ENCODE data around the gene DTNB.

The DTNB gene

GRCh38 chr2:25330937-25331336, 342.4 kb downstream of the DTNB start:
- TF ChIP-seq, protein P1, sequence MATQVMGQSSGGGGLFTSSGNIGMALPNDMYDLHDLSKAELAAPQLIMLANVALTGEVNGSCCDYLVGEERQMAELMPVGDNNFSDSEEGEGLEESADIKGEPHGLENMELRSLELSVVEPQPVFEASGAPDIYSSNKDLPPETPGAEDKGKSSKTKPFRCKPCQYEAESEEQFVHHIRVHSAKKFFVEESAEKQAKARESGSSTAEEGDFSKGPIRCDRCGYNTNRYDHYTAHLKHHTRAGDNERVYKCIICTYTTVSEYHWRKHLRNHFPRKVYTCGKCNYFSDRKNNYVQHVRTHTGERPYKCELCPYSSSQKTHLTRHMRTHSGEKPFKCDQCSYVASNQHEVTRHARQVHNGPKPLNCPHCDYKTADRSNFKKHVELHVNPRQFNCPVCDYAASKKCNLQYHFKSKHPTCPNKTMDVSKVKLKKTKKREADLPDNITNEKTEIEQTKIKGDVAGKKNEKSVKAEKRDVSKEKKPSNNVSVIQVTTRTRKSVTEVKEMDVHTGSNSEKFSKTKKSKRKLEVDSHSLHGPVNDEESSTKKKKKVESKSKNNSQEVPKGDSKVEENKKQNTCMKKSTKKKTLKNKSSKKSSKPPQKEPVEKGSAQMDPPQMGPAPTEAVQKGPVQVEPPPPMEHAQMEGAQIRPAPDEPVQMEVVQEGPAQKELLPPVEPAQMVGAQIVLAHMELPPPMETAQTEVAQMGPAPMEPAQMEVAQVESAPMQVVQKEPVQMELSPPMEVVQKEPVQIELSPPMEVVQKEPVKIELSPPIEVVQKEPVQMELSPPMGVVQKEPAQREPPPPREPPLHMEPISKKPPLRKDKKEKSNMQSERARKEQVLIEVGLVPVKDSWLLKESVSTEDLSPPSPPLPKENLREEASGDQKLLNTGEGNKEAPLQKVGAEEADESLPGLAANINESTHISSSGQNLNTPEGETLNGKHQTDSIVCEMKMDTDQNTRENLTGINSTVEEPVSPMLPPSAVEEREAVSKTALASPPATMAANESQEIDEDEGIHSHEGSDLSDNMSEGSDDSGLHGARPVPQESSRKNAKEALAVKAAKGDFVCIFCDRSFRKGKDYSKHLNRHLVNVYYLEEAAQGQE (IDR thresholded peaks at IDR 0.05; ENCODE audit: insufficient read depth in 1 of 2, low read depth in 2 of 2, low read length in 2 of 2) = no peak
- no peak for TF ChIP-seq FOXP2 (optimal IDR thresholded peaks at IDR 0.05; ENCODE audit: borderline replicate concordance, extremely low read depth, extremely low read length, insufficient read depth)
- no peak for TF ChIP-seq SIN3A (IDR thresholded peaks at IDR 0.05; ENCODE audit: borderline replicate concordance, insufficient read depth, low read length)
- no peak for TF ChIP-seq TAF1 (IDR thresholded peaks at IDR 0.05; ENCODE audit: borderline replicate concordance, insufficient read depth, low read length)
- no peak for TF ChIP-seq POLR2AphosphoS5 (IDR thresholded peaks at IDR 0.05; ENCODE audit: low read depth, low read length)

- TF ChIP-seq TAF1 (IDR thresholded peaks at IDR 0.05; ENCODE audit: borderline replicate concordance, insufficient read depth, low read length) = no peak
- no peak for TF ChIP-seq SIN3A (IDR thresholded peaks at IDR 0.05; ENCODE audit: borderline replicate concordance, insufficient read depth, low read length)
- TF ChIP-seq FOXP2 (optimal IDR thresholded peaks at IDR 0.05; ENCODE audit: borderline replicate concordance, extremely low read depth, extremely low read length, insufficient read depth) = no peak
- TF ChIP-seq, protein P1 (IDR thresholded peaks at IDR 0.05; ENCODE audit: insufficient read depth in 1 of 2, low read depth in 2 of 2, low read length in 2 of 2) = no peak
- no peak for TF ChIP-seq POLR2AphosphoS5 (IDR thresholded peaks at IDR 0.05; ENCODE audit: low read depth, low read length)
These were observed 343.1 kb downstream of the DTNB start for GRCh38 chr2:25330273-25330672.

- TF ChIP-seq SIN3A (IDR thresholded peaks at IDR 0.05; ENCODE audit: borderline replicate concordance, insufficient read depth, low read length) = no peak
- TF ChIP-seq TAF1 (IDR thresholded peaks at IDR 0.05; ENCODE audit: borderline replicate concordance, insufficient read depth, low read length) = no peak
- TF ChIP-seq, protein P1 (IDR thresholded peaks at IDR 0.05; ENCODE audit: insufficient read depth in 1 of 2, low read depth in 2 of 2, low read length in 2 of 2) = no peak
- no peak for TF ChIP-seq POLR2AphosphoS5 (IDR thresholded peaks at IDR 0.05; ENCODE audit: low read depth, low read length)
- no peak for TF ChIP-seq FOXP2 (optimal IDR thresholded peaks at IDR 0.05; ENCODE audit: borderline replicate concordance, extremely low read depth, extremely low read length, insufficient read depth)
These were observed 345.0 kb downstream of the DTNB start for GRCh38 chr2:25328152-25329085.

Measured in PFSK-1 (cell line).